GM18519 (cell line): ENCODE results near the gene KCNK3.
"Not testable (repeated sequence)": the region's sequence is repeated elsewhere in the genome, so short reads cannot be mapped to it uniquely, and the experiment has no call there.

Experiments
- ATAC-seq: cut with Tn5 transposase; IDR thresholded peaks from one replicate; pipeline ENCODE4 v1.9.1; 2021; ENCODE audit warnings: mild to moderate bottlenecking, moderate library complexity; ENCODE audit not compliant: unreplicated experiment, low FRiP score

The KCNK3 gene

DNA sequence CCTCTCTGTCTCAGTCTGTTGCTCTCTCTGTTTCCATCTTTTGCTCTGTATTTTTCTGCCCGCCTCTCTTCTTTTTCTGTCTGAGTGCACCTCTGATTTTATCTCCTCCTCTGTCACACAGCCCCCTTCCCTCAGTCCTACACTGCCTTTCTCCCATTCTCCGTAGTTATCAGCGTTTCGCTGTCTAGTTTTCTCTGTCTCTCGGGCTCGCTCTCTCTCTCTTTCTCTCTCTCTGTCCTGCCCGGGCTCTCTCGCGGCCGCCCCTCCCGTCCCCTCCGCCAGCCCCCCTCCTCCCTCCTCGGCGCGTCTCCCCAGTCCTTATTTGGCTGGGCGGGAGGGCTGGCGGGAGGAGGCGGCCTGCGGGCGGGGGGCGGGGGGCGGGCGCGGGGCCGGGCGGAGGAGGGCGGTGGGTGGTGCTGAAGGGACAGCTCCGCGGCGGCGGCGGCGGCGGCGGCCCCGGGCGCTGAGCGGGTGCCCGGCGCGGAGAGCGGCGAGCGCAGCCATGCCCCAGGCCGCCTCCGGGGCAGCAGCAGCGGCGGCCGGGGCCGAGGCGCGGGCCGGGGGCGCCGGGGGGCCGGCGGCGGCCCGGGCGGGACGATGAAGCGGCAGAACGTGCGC is at the start of gene KCNK3:
Gene KCNK3, plus strand, starts transcription at position 444 of the 618 bp plus-strand sequence. Its CDS starts 154 bp downstream, at position 598.
- no peak for ATAC-seq

DNA sequence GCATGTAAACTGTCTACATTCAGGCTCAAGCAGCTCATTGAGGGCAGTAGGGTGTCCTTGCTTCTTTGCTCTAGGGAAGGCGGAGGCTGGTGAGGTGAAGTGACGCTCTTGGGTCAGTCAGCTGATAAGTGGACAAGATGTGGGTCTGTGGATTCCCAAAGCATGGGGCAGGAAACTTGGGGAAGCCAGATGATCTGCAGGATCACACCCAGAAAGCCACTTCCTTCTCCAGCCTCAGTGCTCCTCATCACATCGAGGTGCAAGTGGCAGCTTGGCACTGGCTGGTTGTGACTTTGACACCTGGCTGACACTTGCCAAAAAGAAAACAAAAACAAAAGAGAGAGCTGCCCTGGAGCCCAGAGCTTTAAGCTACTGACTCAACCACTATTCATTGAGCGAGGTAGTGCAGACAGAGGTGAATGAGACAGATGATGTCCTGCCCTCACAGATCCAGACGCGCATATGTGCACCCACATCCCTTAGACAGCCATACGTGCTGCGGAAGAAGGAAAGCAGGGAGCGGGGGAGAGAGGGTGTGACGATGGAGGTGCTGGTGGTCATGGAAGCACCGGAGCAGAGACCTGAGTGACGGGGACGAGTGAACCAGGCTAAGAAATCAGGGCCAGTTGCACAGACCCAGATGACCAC is 48.2 kb upstream of the KCNK3 start:
- no peak for ATAC-seq

DNA sequence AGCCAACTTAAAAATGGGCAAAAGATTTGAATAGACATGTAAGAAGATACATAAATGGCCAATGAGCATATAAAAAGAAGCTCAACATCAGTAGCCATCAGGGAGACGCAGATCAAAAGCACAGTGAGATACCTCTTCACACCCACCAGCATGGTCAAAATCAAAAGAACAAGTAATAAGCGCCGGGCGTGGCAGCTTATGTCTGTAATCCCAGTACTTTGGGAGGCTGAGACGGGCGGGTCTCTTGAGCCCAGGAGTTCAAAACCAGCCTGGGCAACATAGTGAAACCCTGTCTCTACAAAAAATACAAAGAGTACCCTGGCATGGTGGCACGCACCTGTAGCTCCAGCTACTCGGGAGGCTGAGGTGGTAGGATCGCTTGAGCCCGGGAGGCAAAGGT is 46.8 kb upstream of the KCNK3 start:
- ATAC-seq: no peak

DNA sequence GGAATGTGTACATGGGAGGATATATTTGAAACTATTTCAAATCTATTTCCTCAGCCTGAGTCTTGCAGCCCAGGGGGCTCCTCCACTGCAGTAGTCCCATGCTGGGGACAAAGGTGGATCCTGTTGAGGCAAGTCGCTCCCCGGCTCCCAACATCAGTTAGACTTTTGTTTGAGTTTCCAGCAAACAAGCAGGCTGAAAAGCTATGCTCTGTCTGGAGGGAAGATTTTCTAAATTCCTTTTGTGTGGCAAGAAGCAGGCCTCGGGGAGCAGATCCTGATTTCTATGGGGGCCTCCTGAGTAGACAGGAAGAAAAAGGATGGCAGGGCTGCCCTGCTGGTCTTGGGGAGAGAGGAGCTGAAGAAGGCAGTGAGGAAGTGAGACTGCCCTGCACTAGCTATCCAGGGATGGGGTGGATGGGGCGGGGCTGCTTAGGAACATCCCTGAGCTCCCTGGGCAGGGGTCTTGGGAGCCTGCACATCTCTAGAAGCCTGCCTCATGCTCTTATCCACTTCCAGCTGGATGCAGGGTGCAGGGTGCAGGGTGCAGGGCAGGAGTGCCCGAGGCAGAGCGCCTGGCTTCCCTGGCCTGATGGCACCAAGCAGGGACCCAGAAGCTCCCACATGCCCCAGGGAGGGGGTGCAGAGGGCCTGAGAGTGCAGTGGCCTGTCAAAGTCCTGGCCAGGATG is 45.4 kb upstream of the KCNK3 start:
- no peak for ATAC-seq

DNA sequence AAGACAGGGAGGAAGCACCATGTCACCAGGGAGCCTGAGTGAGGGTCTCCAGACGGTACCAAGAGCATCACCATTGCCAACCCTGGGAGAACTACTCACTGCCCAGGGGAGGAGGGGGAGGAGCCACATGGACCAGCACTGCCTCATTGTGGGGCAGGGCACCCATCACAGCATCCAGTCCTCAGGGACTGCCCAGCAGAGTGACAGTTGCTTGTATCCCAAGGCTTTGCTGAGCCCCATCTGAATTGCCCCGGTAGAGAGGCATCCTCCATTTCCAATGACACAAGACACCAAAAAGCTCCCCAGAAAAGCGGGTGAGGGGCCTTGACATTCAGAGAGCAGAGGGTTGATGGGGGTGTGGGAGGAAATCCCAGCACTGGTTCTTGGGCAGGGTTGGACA is 44.5 kb upstream of the KCNK3 start:
- no peak for ATAC-seq

DNA sequence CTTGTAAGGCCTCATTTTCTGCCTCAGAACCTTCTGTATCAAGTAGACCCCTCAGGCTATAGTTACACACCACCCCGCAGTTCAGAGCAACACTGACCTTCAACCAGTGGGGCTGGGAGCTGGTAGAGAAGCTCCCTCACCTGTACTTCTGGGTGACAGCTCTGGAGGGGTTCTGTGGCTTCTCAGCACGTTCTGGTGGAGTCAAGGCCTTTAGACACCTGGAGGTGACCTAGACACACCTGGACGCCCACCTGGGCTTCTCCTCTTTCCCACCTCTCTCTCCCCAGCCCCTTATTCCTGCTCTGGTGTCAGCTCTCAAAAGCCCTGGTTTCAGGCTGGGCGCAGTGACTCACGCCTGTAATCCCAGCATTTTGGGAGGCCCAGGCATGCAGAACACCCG is 44.0 kb upstream of the KCNK3 start:
- ATAC-seq: no peak

GRCh38 chr2:26649322-26649721 is 43.2 kb upstream of the KCNK3 start:
- ATAC-seq: no peak

GRCh38 chr2:26649992-26650712 is 42.4 kb upstream of the KCNK3 start:
- ATAC-seq: no peak

DNA sequence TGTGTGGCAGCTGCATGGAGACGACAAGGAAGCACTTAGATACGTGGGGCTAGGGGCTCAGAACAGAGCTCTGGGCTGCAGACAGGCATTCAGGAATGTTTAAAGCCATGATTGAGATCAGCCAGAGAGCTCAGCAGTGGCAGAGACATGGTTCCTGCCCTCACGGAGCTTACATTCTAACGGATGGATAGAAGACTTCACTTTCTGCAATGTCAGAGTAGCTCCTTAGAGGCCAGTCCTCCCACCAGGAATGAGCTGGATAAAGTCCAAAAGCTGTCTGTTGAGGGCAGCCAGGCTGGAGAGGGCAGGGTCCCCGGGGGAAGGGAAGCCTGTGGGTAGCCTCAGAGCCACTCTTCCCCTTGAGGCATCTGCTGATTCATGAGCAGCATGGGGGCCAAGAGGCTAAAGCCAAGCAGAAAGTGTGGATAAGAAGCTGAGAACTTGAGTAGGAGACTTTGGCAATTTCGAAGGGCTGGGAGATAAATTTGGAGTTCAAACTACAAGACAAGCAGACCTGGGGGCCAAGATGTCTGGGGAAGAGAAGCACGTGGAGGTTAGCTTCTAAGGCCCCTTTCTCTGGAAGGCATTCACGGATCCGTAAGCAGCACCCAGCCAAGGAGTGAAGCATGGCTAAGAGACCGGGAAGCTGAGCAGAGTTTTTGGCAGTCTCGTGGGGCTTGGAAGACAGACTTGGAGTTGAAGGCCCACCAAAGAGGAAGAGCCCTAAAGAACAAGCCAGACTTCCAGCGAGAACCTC is 41.6 kb upstream of the KCNK3 start:
- no peak for ATAC-seq

GRCh38 chr2:26651470-26651771 is 41.1 kb upstream of the KCNK3 start:
- no peak for ATAC-seq

GRCh38 chr2:26651799-26652198 is 40.7 kb upstream of the KCNK3 start:
- no peak for ATAC-seq

- no peak for ATAC-seq
These were observed 40.0 kb upstream of the KCNK3 start for GRCh38 chr2:26652361-26653041.

DNA sequence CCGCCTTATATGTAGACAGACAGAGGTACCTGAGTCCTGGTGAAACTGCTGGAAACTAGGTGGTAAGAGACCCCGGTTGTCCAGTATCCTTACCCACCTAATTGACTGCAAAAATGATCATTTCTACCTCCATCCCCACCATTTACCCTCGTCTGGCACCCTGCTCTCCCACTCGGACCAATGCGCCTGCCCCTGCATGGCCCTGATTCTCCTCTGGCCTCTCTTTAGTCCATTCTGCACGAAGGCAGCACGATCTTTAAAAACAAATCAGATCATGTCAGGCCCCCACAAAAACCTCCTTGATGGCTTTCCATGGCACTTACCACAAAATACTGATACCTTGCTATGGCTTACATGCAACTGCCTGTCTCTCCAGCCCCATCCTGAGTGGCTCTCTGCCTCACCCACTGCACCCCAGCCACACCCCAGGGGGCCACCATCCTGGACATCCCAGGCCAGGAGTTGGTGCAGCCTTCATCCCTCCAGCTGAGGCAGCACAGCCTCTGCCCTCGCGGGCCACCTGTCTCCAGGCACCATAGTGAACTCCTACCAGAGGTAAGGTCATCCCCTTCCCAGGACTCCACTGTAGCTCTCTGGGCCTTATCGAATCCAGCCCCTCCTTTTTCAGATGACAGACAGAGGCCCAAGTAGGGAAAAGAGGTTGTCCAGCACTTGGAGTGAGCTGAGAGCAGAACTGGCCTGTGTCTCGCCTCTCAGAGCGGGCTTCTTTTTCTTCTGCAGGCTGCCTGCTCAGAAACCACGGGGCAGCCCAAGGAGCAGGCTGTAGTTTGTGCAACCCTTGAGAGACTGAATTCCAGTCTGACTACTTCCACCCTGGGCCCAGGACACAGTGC is 39.1 kb upstream of the KCNK3 start:
- no peak for ATAC-seq

DNA sequence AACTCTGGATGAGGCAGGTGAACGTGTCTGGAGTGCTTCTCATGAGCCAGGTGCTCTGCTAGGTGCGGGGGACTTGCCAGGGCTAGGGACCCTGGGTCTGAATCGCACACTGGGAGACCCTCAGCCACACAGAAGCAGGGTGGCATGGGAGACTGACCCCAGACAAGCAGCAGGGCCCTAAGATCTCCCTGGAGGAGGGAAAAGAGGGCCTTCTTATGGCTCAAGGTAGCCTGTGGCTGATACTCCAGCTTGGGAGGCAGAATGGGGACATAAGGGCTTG is 38.5 kb upstream of the KCNK3 start:
- ATAC-seq: no peak

DNA sequence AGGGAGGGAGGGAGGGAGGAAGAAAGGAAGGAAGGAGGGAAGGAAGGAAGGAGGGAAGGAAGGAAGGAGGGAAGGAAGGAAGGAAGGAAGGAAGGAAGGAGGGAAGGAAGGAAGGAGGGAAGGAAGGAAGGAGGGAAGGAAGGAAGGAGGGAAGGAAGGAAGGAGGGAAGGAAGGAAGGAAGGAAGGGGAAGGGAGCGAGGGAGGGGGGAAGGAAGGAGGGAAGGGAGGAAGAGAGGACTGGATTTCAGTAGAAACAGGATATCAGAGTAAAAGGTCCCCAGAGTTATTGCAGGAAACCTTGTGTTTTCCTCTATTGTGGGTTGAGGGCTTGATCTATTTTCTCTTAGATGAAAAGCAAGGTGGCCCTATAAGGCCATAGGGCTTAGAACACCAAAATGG is 37.4 kb upstream of the KCNK3 start:
- not testable (repeated sequence) for ATAC-seq

- ATAC-seq: no peak
These were observed 36.8 kb upstream of the KCNK3 start for GRCh38 chr2:26655611-26656195.

GRCh38 chr2:26657265-26657664 is 35.3 kb upstream of the KCNK3 start:
- no peak for ATAC-seq

- no peak for ATAC-seq
These were observed 33.7 kb upstream of the KCNK3 start for GRCh38 chr2:26658691-26659346.
